ENCODE results near the gene MCUB.

DNA sequence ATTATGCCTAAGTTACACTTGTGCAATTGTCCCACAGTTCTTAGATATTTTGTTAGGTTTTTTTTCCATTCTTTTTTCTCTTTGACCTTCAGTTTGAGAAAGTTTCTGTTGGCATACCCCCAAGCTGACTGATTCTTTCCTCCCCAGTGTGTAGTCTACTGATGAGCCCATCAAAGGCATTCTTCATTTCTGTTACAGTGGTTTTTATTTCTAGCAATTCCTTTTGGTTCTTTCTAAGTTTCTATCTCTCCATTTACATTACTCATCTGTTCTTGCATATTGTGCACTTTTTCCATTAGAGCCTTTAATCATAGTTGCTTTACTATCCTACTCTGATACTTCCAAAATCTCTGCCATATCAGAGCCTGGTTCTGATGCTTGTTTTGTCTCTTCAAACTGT, 111.3 kb downstream of the MCUB start:
- TF ChIP-seq, protein P1, sequence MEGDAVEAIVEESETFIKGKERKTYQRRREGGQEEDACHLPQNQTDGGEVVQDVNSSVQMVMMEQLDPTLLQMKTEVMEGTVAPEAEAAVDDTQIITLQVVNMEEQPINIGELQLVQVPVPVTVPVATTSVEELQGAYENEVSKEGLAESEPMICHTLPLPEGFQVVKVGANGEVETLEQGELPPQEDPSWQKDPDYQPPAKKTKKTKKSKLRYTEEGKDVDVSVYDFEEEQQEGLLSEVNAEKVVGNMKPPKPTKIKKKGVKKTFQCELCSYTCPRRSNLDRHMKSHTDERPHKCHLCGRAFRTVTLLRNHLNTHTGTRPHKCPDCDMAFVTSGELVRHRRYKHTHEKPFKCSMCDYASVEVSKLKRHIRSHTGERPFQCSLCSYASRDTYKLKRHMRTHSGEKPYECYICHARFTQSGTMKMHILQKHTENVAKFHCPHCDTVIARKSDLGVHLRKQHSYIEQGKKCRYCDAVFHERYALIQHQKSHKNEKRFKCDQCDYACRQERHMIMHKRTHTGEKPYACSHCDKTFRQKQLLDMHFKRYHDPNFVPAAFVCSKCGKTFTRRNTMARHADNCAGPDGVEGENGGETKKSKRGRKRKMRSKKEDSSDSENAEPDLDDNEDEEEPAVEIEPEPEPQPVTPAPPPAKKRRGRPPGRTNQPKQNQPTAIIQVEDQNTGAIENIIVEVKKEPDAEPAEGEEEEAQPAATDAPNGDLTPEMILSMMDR (IDR thresholded peaks at IDR 0.05), result no peak
- TF ChIP-seq POLR2A (IDR thresholded peaks at IDR 0.05) (no peak), EP300 (IDR thresholded peaks at IDR 0.05) (no peak), POLR2AphosphoS5 (IDR thresholded peaks at IDR 0.05) (no peak)
